ENCODE measurements around the gene PTPN20.

The PTPN20 gene

DNA sequence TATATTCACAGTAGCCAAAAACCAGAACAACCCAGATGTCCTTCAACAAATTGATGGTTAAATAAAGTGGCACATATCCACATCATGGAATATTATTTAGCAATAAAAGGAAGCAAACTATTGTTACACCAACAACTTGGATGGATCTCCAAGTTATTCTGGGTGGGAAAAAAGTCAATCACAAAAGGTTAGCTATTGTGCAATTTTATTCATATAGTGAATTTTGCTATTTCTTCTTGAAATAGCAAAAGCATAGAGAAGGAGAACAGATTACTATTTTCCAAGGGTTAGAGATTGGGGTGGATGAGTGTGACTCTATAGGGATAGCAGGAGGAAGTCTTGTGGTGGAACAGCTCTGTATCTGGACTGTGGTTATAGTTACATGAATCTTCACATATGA, 87.0 kb downstream of the PTPN20 start:
- TF ChIP-seq, protein P1, sequence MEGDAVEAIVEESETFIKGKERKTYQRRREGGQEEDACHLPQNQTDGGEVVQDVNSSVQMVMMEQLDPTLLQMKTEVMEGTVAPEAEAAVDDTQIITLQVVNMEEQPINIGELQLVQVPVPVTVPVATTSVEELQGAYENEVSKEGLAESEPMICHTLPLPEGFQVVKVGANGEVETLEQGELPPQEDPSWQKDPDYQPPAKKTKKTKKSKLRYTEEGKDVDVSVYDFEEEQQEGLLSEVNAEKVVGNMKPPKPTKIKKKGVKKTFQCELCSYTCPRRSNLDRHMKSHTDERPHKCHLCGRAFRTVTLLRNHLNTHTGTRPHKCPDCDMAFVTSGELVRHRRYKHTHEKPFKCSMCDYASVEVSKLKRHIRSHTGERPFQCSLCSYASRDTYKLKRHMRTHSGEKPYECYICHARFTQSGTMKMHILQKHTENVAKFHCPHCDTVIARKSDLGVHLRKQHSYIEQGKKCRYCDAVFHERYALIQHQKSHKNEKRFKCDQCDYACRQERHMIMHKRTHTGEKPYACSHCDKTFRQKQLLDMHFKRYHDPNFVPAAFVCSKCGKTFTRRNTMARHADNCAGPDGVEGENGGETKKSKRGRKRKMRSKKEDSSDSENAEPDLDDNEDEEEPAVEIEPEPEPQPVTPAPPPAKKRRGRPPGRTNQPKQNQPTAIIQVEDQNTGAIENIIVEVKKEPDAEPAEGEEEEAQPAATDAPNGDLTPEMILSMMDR (IDR thresholded peaks at IDR 0.05; ENCODE audit: insufficient read depth, low read depth, low read length, missing control alignments) = no peak
- no peak for DNase-seq (ENCODE audit: low read depth)
- H3K4me3 ChIP-seq (ENCODE audit: low read depth, low read length) = no peak overlapping the region

DNA sequence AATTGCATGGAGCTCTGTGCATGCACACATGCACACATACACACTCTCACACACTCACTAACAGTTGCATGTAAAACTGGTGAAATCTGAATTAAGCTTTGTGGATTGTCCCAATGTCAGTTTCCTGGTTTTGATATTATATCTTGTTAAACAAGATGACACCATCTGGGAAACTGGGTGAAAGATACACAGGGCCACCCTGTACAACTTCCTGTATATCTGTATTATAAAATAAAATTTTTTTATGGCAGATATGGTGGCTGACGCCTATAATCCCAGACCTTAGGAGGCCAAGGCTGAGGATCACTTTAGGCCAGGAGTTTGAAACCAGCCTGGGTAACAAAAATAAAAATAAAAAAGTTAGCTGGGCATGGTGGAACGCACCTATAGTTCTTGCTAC, 87.4 kb downstream of the PTPN20 start:
- DNase-seq (ENCODE audit: low read depth) = no peak
- TF ChIP-seq, protein P1 (IDR thresholded peaks at IDR 0.05; ENCODE audit: insufficient read depth, low read depth, low read length, missing control alignments) = no peak
- no peak overlapping the region for H3K4me3 ChIP-seq (ENCODE audit: low read depth, low read length)

GRCh38 chr10:46999217-46999616, 88.0 kb downstream of the PTPN20 start:
- no peak for DNase-seq (ENCODE audit: low read depth)
- H3K4me3 ChIP-seq (ENCODE audit: low read depth, low read length) = no peak overlapping the region
- TF ChIP-seq, protein P1 (IDR thresholded peaks at IDR 0.05; ENCODE audit: insufficient read depth, low read depth, low read length, missing control alignments) = no peak

GRCh38 chr10:47008769-47009168, 97.5 kb downstream of the PTPN20 start:
- H3K4me3 ChIP-seq (ENCODE audit: low read depth, low read length) = no peak overlapping the region
- no peak for DNase-seq (ENCODE audit: low read depth)
- TF ChIP-seq, protein P1 (IDR thresholded peaks at IDR 0.05; ENCODE audit: insufficient read depth, low read depth, low read length, missing control alignments) = no peak

GRCh38 chr10:47009215-47009838, 98.1 kb downstream of the PTPN20 start:
- DNase-seq (ENCODE audit: low read depth) = no peak
- TF ChIP-seq, protein P1 (IDR thresholded peaks at IDR 0.05; ENCODE audit: insufficient read depth, low read depth, low read length, missing control alignments) = no peak
- no peak overlapping the region for H3K4me3 ChIP-seq (ENCODE audit: low read depth, low read length)

DNA sequence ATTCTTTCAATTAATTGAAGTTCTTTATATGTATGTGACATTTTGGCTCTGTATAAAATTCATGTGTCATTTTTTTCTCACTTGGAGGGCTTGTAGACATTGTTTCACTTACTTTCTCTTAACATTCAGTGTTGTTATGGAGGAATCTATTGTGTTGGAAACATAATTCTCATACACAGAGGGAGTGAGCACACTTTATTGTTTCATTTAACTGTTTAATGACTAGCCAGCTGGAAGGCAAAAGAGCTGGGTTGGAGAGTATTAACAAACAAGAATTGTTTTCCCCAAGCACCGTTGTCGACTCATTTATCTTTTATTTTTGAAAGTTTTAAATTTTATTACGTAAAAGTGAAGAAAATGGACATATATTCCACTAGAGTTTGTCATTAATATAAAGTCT, 98.8 kb downstream of the PTPN20 start:
- DNase-seq (ENCODE audit: low read depth) = no peak
- H3K4me3 ChIP-seq (ENCODE audit: low read depth, low read length) = no peak overlapping the region
- TF ChIP-seq, protein P1 (IDR thresholded peaks at IDR 0.05; ENCODE audit: insufficient read depth, low read depth, low read length, missing control alignments) = no peak

- DNase-seq (ENCODE audit: low read depth) = no peak
- no peak overlapping the region for H3K4me3 ChIP-seq (ENCODE audit: low read depth, low read length)
- TF ChIP-seq, protein P1 (IDR thresholded peaks at IDR 0.05; ENCODE audit: insufficient read depth, low read depth, low read length, missing control alignments) = no peak
Measured at GRCh38 chr10:47012214-47012613, 101.0 kb downstream of the PTPN20 start.

Measured in GM12865 (cell line).